K562 (cell line): ENCODE measurements around the gene FIBP. TPM values are rescaled to one million over a fixed set of nuclear protein-coding genes. Genes with fewer than 3 reads are reported as not detected.

Experiments
- ATAC-seq: fragments of 200-7000 bp; cut with Tn5 transposase; 3 replicates; pipeline ENCODE4 v1.9.1; 2020; ENCODE audit warnings: moderate library complexity
- BruUV-seq: library from RNA; stranded (reverse); fragments of 400-500 nt; replicated peaks from 2 replicates; lab custom pipeline; 2021; lab: Mats Ljungman, UMichigan
- CTCF ChIA-PET: fragments of 300-600 bp; formaldehyde crosslinking; extraction: SDS; loops from one replicate; lab custom pipeline; 2021; ENCODE audit warnings: low intra/inter-chr PET ratio; lab: Yijun Ruan, JAX
- POLR2A ChIA-PET: fragments of 300-600, 350-650 bp; sonication (Branson Sonifier 250); formaldehyde crosslinking; extraction: SDS; loops from one replicate; lab custom pipeline; 2021; ENCODE audit warnings: antibody characterized with exemption, inconsistent platforms; lab: Yijun Ruan, JAX
- DNase-seq, 4 experiments: peaks; one replicate each; pipeline versions ENCODE4 v3.0.0 to v3.0.0-alpha.2; 2011 to 2018; ENCODE audit warnings: low spot score in 3 of 4, mixed read lengths in 3 of 4; ENCODE audit errors: extremely low read depth in 1 of 4
- FAIRE-seq: peaks from 2 replicates; lab custom pipeline; 2011; peaks lifted over from hg19 to GRCh38; lab: Jason Lieb, UNC
- H2AFZ ChIP-seq: 2 replicates; pipeline ENCODE4 v1.6.0; 2011; ENCODE audit warnings: low read depth, low read length, control low read depth, inconsistent platforms
- H3K27ac ChIP-seq: fragments of 200-600 bp; 3 replicates; pipeline ENCODE4 v1.8.0; 2011; ENCODE audit warnings: low read depth, mild to moderate bottlenecking, control low read depth, inconsistent platforms, low read length, moderate library complexity, mixed read lengths; ENCODE audit errors: extremely low read depth
- H3K27me3 ChIP-seq, 2 experiments: fragments of 300-600 bp in 1 of 2; 2 replicates in 1 of 2; 3 replicates in 1 of 2; pipeline versions ENCODE4 v1.6.0 to v1.8.0; 2011; ENCODE audit warnings: inconsistent platforms in 2 of 2, low read length in 2 of 2, mild to moderate bottlenecking in 1 of 2, mixed read lengths in 1 of 2, moderate library complexity in 1 of 2; ENCODE audit not compliant: control insufficient read depth in 2 of 2, insufficient read depth in 2 of 2
- H3K36me3 ChIP-seq: fragments of 300-600 bp; 3 replicates; pipeline ENCODE4 v1.8.0; 2011; ENCODE audit warnings: mild to moderate bottlenecking, low read length, inconsistent platforms; ENCODE audit not compliant: control insufficient read depth, insufficient read depth
- H3K4me1 ChIP-seq, 2 experiments: fragments of 200-600 bp in 1 of 2; replicated peaks in 1 of 2; 2 replicates in 1 of 2; 3 replicates in 1 of 2; pipeline versions ENCODE4 v1.5.1 to v1.8.0; 2011; ENCODE audit warnings: inconsistent platforms in 2 of 2, low read length in 2 of 2, mild to moderate bottlenecking in 1 of 2, mixed read lengths in 1 of 2, moderate library complexity in 1 of 2; ENCODE audit not compliant: control insufficient read depth in 2 of 2, insufficient read depth in 2 of 2
- H3K4me2 ChIP-seq: 2 replicates; pipeline ENCODE4 v1.6.1; 2011; ENCODE audit warnings: low read length, control low read depth, inconsistent platforms, mixed read lengths; ENCODE audit not compliant: insufficient read depth
- H3K4me3 ChIP-seq: fragments of 200-600 bp; sonication (generic), shearing (Covaris generic); 2 replicates; pipeline ENCODE4 v1.5.1; 2016; ENCODE audit warnings: control low read depth, inconsistent platforms
- H3K79me2 ChIP-seq: fragments of 200-600 bp; 3 replicates; pipeline ENCODE4 v1.8.0; 2011; ENCODE audit warnings: low read length, inconsistent platforms; ENCODE audit not compliant: control insufficient read depth, insufficient read depth
- H3K9ac ChIP-seq, 2 experiments: 2 replicates each; pipeline versions ENCODE4 v1.6.0 to v1.6.1; 2011; ENCODE audit warnings: low read depth in 2 of 2, low read length in 2 of 2, control low read depth in 1 of 2, inconsistent platforms in 1 of 2, mild to moderate bottlenecking in 1 of 2, mixed read lengths in 1 of 2; ENCODE audit not compliant: insufficient read depth in 1 of 2
- H3K9me1 ChIP-seq: one replicate; pipeline ENCODE4 v1.6.0; 2011; ENCODE audit warnings: inconsistent platforms, mild to moderate bottlenecking, low read length, moderate library complexity; ENCODE audit not compliant: control insufficient read depth, insufficient read depth
- H3K9me3 ChIP-seq: replicated peaks from 2 replicates; pipeline ENCODE4 v1.5.1; 2011; ENCODE audit warnings: low read depth, low read length, inconsistent platforms; ENCODE audit not compliant: control insufficient read depth, insufficient read depth
- H4K20me1 ChIP-seq: replicated peaks from 2 replicates; pipeline ENCODE4 v1.6.1; 2011; ENCODE audit warnings: low read length, inconsistent platforms, mixed read lengths; ENCODE audit not compliant: control insufficient read depth, insufficient read depth
- ARNT ChIP-seq, 2 experiments: fragments of 450-650 bp; IDR thresholded peaks; 2 replicates each; pipeline ENCODE4 v1.6.1; 2016; ENCODE audit warnings: mild to moderate bottlenecking in 1 of 2
- BRCA1 ChIP-seq, 2 experiments: fragments of 450-650 bp in 1 of 2; sonication (generic) in 1 of 2; formaldehyde crosslinking in 1 of 2; IDR thresholded peaks; 2 replicates each; pipeline versions ENCODE4 v1.5.0 to v1.6.1; 2017 to 2020; ENCODE audit warnings: mild to moderate bottlenecking in 1 of 2, missing genetic modification reagents in 1 of 2
- CHD4 ChIP-seq: fragments of 200-600 bp; sonication (generic); IDR thresholded peaks from 3 replicates; pipeline ENCODE4 v1.6.1; 2012; ENCODE audit warnings: low read depth, mild to moderate bottlenecking, mixed read lengths, low read length, inconsistent platforms; ENCODE audit not compliant: insufficient read depth, insufficient replicate concordance, poor library complexity, severe bottlenecking
- POLR3G ChIP-seq: IDR thresholded peaks from 2 replicates; pipeline ENCODE4 v1.6.1; 2011; ENCODE audit not compliant: insufficient read length, insufficient replicate concordance; ENCODE audit errors: extremely low read depth
- RBM17 ChIP-seq: fragments of 200-400 bp; formaldehyde crosslinking; IDR thresholded peaks from 2 replicates; pipeline ENCODE4 v1.6.1; 2017; ENCODE audit warnings: low read depth, mild to moderate bottlenecking, low read length, borderline replicate concordance
- RREB1 ChIP-seq: fragments of 250-450 bp; sonication (Bioruptor Pico); IDR thresholded peaks from 2 replicates; pipeline ENCODE4 v1.4.0; 2020
- SAFB ChIP-seq: fragments of 200-400 bp; formaldehyde crosslinking; IDR thresholded peaks from 2 replicates; pipeline ENCODE4 v1.6.1; 2017; ENCODE audit warnings: low read depth, low read length, borderline replicate concordance
- ZNF589 ChIP-seq: fragments of 200-800 bp; sonication (Bioruptor generic); IDR thresholded peaks from 2 replicates; pipeline ENCODE4 v1.6.1; 2016; ENCODE audit warnings: low read depth, missing genetic modification characterization, missing compliant biosample characterization
- WGBS: fragments of 100-300 bp; shearing (Covaris generic); methylation state at CpG from one replicate; pipeline ENCODE4 v1.1.6; 2016; ENCODE audit warnings: low coverage, mixed read lengths; ENCODE audit not compliant: insufficient coverage; ENCODE audit errors: missing lambda C conversion rate; 5-methylcytosine and 5-hydroxymethylcytosine counted together
- in situ Hi-C: fragments of 300-500 bp; cut with MboI; formaldehyde crosslinking; loops from 4 replicates; pipeline ENCODE4 v1.15.0; 2018; ENCODE audit warnings: inconsistent platforms, mixed read lengths
- intact Hi-C: fragments of 100-400 bp; cut with micrococcal nuclease; formaldehyde crosslinking; loops from 2 replicates; pipeline ENCODE4 v1.14.2; 2022
- polyA plus RNA-seq, 8 experiments: library from polyadenylated mRNA; depleted of rRNA in 4 of 8; stranded (reverse) in 5 of 8; unstranded in 3 of 8; fragments of >200 nt; fragmentation: Nextera tagmentation in 2 of 8; fragmentation: Illumina TruSeq in 1 of 8; extraction: Ambion mirVana in 2 of 8; extraction: Trizol in 1 of 8; gene quantifications; 2 replicates each; pipeline versions ENCODE4 v1.2.1 to v1.2.3, GENCODE V29; 2011 to 2014; ENCODE audit warnings: inconsistent platforms in 1 of 8, missing spikeins in 1 of 8
- total RNA-seq, 7 experiments: library from RNA; depleted of rRNA in 6 of 7; stranded (reverse); fragments of >200 nt in 6 of 7; fragmentation: Illumina TruSeq in 2 of 7; extraction: Trizol in 2 of 7; gene quantifications; 2 replicates each; pipeline versions ENCODE4 v1.2.1 to v1.2.3, GENCODE V29; 2011 to 2021; ENCODE audit warnings: low replicate concordance in 1 of 7

The FIBP gene
- total and polyA plus RNA-seq, 9 of the 15 experiments (the other 6 are each of a cell fraction or from before 2014, with no cell fraction given): 41.2 to 79.2 (median 48.6) TPM

GRCh38 chr11:65890324-65891218, 2.3 kb upstream of the FIBP start, which contains the start of gene CCDC85B:
Gene CCDC85B, plus strand, starts transcription at chr11:65890673. Its CDS starts 111 bp downstream, at chr11:65890784.
- Histone ChIP-seq H4K20me1 (peaks cover 21% of the 10 kb centered on the region), H3K9me3 (no peaks in the 10 kb centered on the region), H3K4me1 (peaks cover 40 to 67% of the 10 kb centered on the region in 2 experiments), H3K4me2 (peak within 1 kb of the TSS; percentile 91), H3K36me3 (peaks cover 50% of the 10 kb centered on the region; the same call in 2 of the 3 replicates), H3K9me1 (no peaks in the 10 kb centered on the region), H3K79me2 (peaks cover 64% of the 10 kb centered on the region), H2AFZ (peak within 1 kb of the TSS; percentile 78), H3K4me3 (peak within 1 kb of the TSS; percentile 70), H3K27ac (peak within 1 kb of the TSS; percentile 85), H3K9ac (peak within 1 kb of the TSS; percentile 80 to 98), H3K27me3 (no peaks in the 10 kb centered on the region)
- under 1% methylated on average over 86 of the region's 94 CpGs for WGBS
- POLR2A ChIA-PET: interaction anchor here (0.6 to 14.4 kb wide), 40 partner anchors 9 to 961 kb away, joined by 3 to 147 read pairs (median 4); partner anchors contain the start of genes BANF1, C11orf68, CFL1 and CTSW
- ATAC-seq: peak; percentile 71
- DNase-seq: peak; percentile 91 to 98 (median 94)
- FAIRE-seq: peak; percentile 81
- in situ Hi-C loops (no loop called here), intact Hi-C loops (loop anchor here (1.0 kb wide), 1 partner anchor 99 kb away; no protein-coding TSS in a partner anchor)
- BruUV-seq: no TSS peak
- CTCF ChIA-PET: interaction anchor here (1.1 to 1.7 kb wide), 2 partner anchors 21 to 100 kb away, joined by 3 to 5 read pairs; no protein-coding TSS in a partner anchor
- TF ChIP-seq RBM17: no peak
- no peak for TF ChIP-seq ZNF589 (CRISPR knock-in tag)
- TF ChIP-seq ARNT (IDR thresholded peaks at IDR 0.05): no peak
- TF ChIP-seq RREB1 (CRISPR knock-in tag): peak; percentile 90; the same call in 1 of the 2 replicates
- no peak for TF ChIP-seq CHD4
- TF ChIP-seq POLR3G: no peak
- no peak for TF ChIP-seq BRCA1 (IDR thresholded peaks at IDR 0.05)
- no peak for TF ChIP-seq BRCA1 (CRISPR knock-in tag; IDR thresholded peaks at IDR 0.05)
- TF ChIP-seq SAFB: no peak
